Liver (tissue), 9 donors: ENCODE results near the gene GNG14. TPM values are rescaled to one million over a fixed set of nuclear protein-coding genes. Genes with fewer than 3 reads are reported as not detected.
"Not testable (repeated sequence)": the region's sequence is repeated elsewhere in the genome, so short reads cannot be mapped to it uniquely, and the experiment has no call there.

Experiments
- DNase-seq: peaks from one replicate; pipeline ENCODE4 v3.0.0-alpha.2; 2017; ENCODE audit warnings: low spot score
- H3K27ac ChIP-seq, 2 donors: one replicate each; pipeline ENCODE4 v1.7.0; 2013; ENCODE audit warnings: inconsistent platforms in 2 of 2, low read length in 2 of 2, control low read depth in 1 of 2, low read depth in 1 of 2, mild to moderate bottlenecking in 1 of 2
- H3K27me3 ChIP-seq, 4 donors: one replicate each; pipeline versions ENCODE4 v1.6.1 to v1.7.0; 2013; ENCODE audit warnings: low read length in 3 of 4, inconsistent platforms in 1 of 4, mild to moderate bottlenecking in 1 of 4, moderate library complexity in 1 of 4; ENCODE audit not compliant: control insufficient read depth in 4 of 4, insufficient read depth in 4 of 4
- H3K36me3 ChIP-seq, 4 donors: one replicate each; pipeline versions ENCODE4 v1.6.1 to v1.7.0; 2013; ENCODE audit warnings: low read length in 3 of 4, mild to moderate bottlenecking in 3 of 4, low read depth in 1 of 4, moderate library complexity in 1 of 4; ENCODE audit not compliant: control insufficient read depth in 4 of 4, insufficient read depth in 3 of 4
- H3K4me1 ChIP-seq, 4 donors: one replicate each; pipeline versions ENCODE4 v1.6.1 to v1.7.0; 2013; ENCODE audit warnings: low read length in 3 of 4, mild to moderate bottlenecking in 3 of 4, moderate library complexity in 1 of 4; ENCODE audit not compliant: control insufficient read depth in 4 of 4, insufficient read depth in 4 of 4
- H3K4me3 ChIP-seq, 3 donors: one replicate each; pipeline versions ENCODE4 v1.6.1 to v1.7.0; 2013; ENCODE audit warnings: low read length in 3 of 3, control low read depth in 1 of 3, low read depth in 1 of 3, mild to moderate bottlenecking in 1 of 3
- H3K9ac ChIP-seq, 2 donors: one replicate each; pipeline ENCODE4 v1.7.0; 2013; ENCODE audit warnings: low read length in 2 of 2, mild to moderate bottlenecking in 2 of 2, moderate library complexity in 2 of 2, control low read depth in 1 of 2, low read depth in 1 of 2
- H3K9me3 ChIP-seq, 4 donors: one replicate each; pipeline versions ENCODE4 v1.6.1 to v1.7.0; 2013; ENCODE audit warnings: low read length in 3 of 4; ENCODE audit not compliant: control insufficient read depth in 4 of 4
- ATF3 ChIP-seq: IDR thresholded peaks from 2 replicates; pipeline ENCODE4 v1.6.1; 2016; ENCODE audit warnings: antibody characterized with exemption
- CTCF ChIP-seq: fragments of 150-350 bp; IDR thresholded peaks from 2 replicates; pipeline ENCODE4 v1.5.1; 2017; ENCODE audit warnings: improper control_type of control experiment, low read depth, low read length; ENCODE audit not compliant: missing input control
- FOXA1 ChIP-seq: IDR thresholded peaks from 2 replicates; pipeline ENCODE4 v1.6.1; 2016; ENCODE audit warnings: antibody characterized with exemption
- GABPA ChIP-seq, 2 donors: IDR thresholded peaks in 1 of 2; conservative IDR thresholded peaks in 1 of 2; 2 replicates each; pipeline ENCODE4 v1.6.1; 2016; ENCODE audit warnings: antibody characterized with exemption in 2 of 2, mild to moderate bottlenecking in 1 of 2, moderate library complexity in 1 of 2
- HNF4A ChIP-seq, 2 donors: conservative IDR thresholded peaks; 2 replicates each; pipeline ENCODE4 v1.6.1; 2016; ENCODE audit warnings: antibody characterized with exemption in 2 of 2, mild to moderate bottlenecking in 2 of 2
- HNF4G ChIP-seq: IDR thresholded peaks from 2 replicates; pipeline ENCODE4 v1.6.1; 2016; ENCODE audit warnings: antibody characterized with exemption
- MAX ChIP-seq: IDR thresholded peaks from 2 replicates; pipeline ENCODE4 v1.6.1; 2016; ENCODE audit warnings: antibody characterized with exemption
- NR2F2 ChIP-seq: IDR thresholded peaks from 2 replicates; pipeline ENCODE4 v1.6.1; 2016; ENCODE audit warnings: antibody characterized with exemption
- RAD21 ChIP-seq, 2 donors: IDR thresholded peaks; 2 replicates each; pipeline ENCODE4 v1.6.1; 2016; ENCODE audit warnings: antibody characterized with exemption in 2 of 2, mild to moderate bottlenecking in 2 of 2
- REST ChIP-seq: IDR thresholded peaks from 2 replicates; pipeline ENCODE4 v1.6.1; 2016; ENCODE audit warnings: antibody characterized with exemption, mild to moderate bottlenecking
- RXRA ChIP-seq, 2 donors: IDR thresholded peaks; 2 replicates each; pipeline ENCODE4 v1.6.1; 2017 to 2018; ENCODE audit warnings: antibody characterized with exemption in 2 of 2, mild to moderate bottlenecking in 1 of 2
- ZBTB33 ChIP-seq: IDR thresholded peaks from 2 replicates; pipeline ENCODE4 v1.6.1; 2016; ENCODE audit warnings: antibody characterized with exemption
- WGBS: extraction: QIAGEN DNeasy Blood & Tissue Kit; methylation state at CpG from one replicate; pipeline ENCODE4 v1.1.7; 2013; 5-methylcytosine and 5-hydroxymethylcytosine counted together
- polyA plus RNA-seq, 2 donors: library from polyadenylated mRNA; stranded (reverse) in 1 of 2; unstranded in 1 of 2; fragments of 200-250 nt in 1 of 2; fragments of >200 nt in 1 of 2; fragmentation: Nextera tagmentation in 1 of 2; extraction: Ambion mirVana in 1 of 2; gene quantifications; one replicate each; pipeline versions ENCODE4 v1.2.1 to v1.2.3, GENCODE V29; 2013 to 2015
- total RNA-seq, 2 donors: library from RNA; depleted of rRNA; stranded (reverse); fragments of >200 nt; gene quantifications; one replicate each; pipeline ENCODE4 v1.2.3, GENCODE V29; 2014
- donor health status: healthy.
- donor health status: healthy.
- donor health status: healthy.
- donor health status: healthy.
- donor health status: healthy.

GNG14 gene
- total and polyA plus RNA-seq, 4 donors: not detected

- 7% methylated on average over 7 of the region's 7 CpGs for WGBS
- Histone ChIP-seq H3K27me3 (no peaks in the 10 kb centered on the region), H3K9ac (peak overlapping the region; percentile 15 to 69), H3K4me3 (peak overlapping the region; percentile 49 to 98 (median 73)), H3K4me1 (peaks cover 6 to 49% (median 34%) of the 10 kb centered on the region in 4 donors), H3K27ac (peak overlapping the region; percentile 14 to 21), H3K9me3 (no peaks in the 10 kb centered on the region), H3K36me3 (peaks cover 0 to 6% (median 3%) of the 10 kb centered on the region in 4 donors)
- no peak for DNase-seq
- no peak for TF ChIP-seq HNF4A (conservative IDR thresholded peaks at IDR 0.05)
- TF ChIP-seq NR2F2: no peak
- no peak for TF ChIP-seq REST
- TF ChIP-seq CTCF: no peak
- no peak for TF ChIP-seq ZBTB33
- TF ChIP-seq RXRA (IDR thresholded peaks at IDR 0.05): no peak
- no peak for TF ChIP-seq ATF3
- TF ChIP-seq RAD21 (IDR thresholded peaks at IDR 0.05): no peak
- no peak for TF ChIP-seq HNF4G
- TF ChIP-seq FOXA1: no peak
- TF ChIP-seq MAX: no peak
Measured at GRCh38 chr19:12723381-12723640, 35.5 kb downstream of the GNG14 start.

DNA sequence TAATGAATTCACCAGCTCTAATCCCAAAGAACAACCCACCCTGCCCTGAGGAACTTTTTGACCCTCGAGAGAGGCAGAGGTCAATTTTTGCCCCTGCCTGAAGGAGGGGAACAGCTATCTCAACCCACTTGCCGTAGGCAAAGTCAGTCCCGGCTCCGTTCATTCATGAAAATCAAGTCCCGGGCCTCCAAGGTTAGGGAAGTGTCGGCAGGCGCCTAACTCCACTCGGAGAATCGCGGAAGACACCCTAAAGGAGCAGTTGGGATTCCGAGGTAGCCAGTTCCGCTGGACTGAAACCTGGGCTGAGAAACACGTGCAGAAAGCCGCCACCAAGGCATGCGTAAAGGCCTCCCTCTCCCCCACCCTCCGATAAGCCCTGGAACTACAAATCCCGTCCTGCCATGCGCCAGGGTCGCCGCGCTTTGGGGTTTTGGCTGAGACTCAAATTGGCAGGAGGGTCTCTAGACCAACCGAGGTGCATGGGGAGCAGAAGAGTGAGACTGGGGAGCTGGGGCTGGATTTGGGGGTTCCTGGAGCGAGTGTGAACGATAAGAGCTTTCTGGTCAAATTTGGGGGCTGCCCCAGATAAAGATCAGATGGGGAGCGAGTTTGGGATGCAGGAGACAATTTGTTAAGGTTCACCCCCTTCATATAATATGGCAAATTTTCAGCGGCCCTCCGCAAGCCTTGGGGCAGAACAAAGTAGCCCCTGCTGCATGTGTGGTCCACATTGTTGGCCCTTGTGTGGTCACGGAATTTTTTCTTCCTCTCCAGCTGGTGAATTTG, 36.0 kb downstream of the GNG14 start, which contains the start of gene TNPO2:
Gene TNPO2 (minus strand): TSS at position 292 of the 786 bp plus-strand sequence. CDS start 2,955 bp downstream, outside the sequence.
- TF ChIP-seq RAD21 (IDR thresholded peaks at IDR 0.05): no peak
- TF ChIP-seq MAX: peak; percentile 70
- peak in 1 of 2 donors; percentile 32 for TF ChIP-seq GABPA (IDR thresholded peaks at IDR 0.05 in 1 of 2, conservative IDR thresholded peaks at IDR 0.05 in 1 of 2)
- TF ChIP-seq RXRA (IDR thresholded peaks at IDR 0.05): no peak
- peak; percentile 64 for DNase-seq

DNA sequence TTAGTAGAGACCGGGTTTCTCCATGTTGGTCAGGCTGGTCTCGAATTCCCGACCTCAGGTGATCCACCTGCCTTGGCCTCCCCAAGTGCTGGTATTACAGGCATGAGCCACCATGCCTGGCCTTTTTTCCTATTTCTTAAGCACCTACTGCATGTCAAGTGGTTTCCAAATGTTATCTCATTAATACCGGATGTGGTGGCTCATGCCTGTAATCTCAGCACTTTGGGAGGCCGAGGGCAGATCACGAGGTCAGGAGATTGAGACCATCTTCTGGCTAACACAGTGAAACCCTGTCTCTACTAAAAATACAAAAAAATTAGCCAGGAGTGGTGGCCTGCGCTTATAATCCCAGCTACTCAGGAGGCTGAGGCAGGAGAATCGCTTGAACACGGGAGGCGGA, 37.8 kb downstream of the GNG14 start:
- not testable (repeated sequence) for H3K27ac ChIP-seq, H3K4me3 ChIP-seq, DNase-seq, H3K9me3 ChIP-seq, H3K9ac ChIP-seq, H3K27me3 ChIP-seq
- 77% methylated on average over 10 of the region's 10 CpGs for WGBS
- peaks cover 6 to 65% (median 44%) of the 10 kb centered on the region in 4 donors for H3K4me1 ChIP-seq
- H3K36me3 ChIP-seq: peaks cover 2 to 19% (median 16%) of the 10 kb centered on the region in 4 donors

More for the DNA sequence above, 36.0 kb downstream of the GNG14 start, which contains the start of gene TNPO2:
- Histone ChIP-seq H3K27ac (peak within 1 kb of the TSS; percentile 21 to 76), H3K27me3 (no peaks in the 10 kb centered on the region), H3K36me3 (peaks cover 0 to 4% (median 3%) of the 10 kb centered on the region in 4 donors), H3K4me1 (peaks cover 6 to 54% (median 39%) of the 10 kb centered on the region in 4 donors), H3K9me3 (no peaks in the 10 kb centered on the region), H3K9ac (peak within 1 kb of the TSS; percentile 17 to 84), H3K4me3 (peak within 1 kb of the TSS; percentile 49 to 98 (median 73))
- WGBS: 13% methylated on average over 28 of the region's 28 CpGs
